HG02759 (cell line): ENCODE data around the gene MPRIP.
"Not testable (repeated sequence)": the region's sequence is repeated elsewhere in the genome, so short reads cannot be mapped to it uniquely, and the experiment has no call there.

Experiments
- ATAC-seq: cut with Tn5 transposase; IDR thresholded peaks from one replicate; pipeline ENCODE4 v1.9.1; 2021; ENCODE audit warnings: mild to moderate bottlenecking, moderate library complexity; ENCODE audit not compliant: unreplicated experiment

Gene MPRIP, protein sequence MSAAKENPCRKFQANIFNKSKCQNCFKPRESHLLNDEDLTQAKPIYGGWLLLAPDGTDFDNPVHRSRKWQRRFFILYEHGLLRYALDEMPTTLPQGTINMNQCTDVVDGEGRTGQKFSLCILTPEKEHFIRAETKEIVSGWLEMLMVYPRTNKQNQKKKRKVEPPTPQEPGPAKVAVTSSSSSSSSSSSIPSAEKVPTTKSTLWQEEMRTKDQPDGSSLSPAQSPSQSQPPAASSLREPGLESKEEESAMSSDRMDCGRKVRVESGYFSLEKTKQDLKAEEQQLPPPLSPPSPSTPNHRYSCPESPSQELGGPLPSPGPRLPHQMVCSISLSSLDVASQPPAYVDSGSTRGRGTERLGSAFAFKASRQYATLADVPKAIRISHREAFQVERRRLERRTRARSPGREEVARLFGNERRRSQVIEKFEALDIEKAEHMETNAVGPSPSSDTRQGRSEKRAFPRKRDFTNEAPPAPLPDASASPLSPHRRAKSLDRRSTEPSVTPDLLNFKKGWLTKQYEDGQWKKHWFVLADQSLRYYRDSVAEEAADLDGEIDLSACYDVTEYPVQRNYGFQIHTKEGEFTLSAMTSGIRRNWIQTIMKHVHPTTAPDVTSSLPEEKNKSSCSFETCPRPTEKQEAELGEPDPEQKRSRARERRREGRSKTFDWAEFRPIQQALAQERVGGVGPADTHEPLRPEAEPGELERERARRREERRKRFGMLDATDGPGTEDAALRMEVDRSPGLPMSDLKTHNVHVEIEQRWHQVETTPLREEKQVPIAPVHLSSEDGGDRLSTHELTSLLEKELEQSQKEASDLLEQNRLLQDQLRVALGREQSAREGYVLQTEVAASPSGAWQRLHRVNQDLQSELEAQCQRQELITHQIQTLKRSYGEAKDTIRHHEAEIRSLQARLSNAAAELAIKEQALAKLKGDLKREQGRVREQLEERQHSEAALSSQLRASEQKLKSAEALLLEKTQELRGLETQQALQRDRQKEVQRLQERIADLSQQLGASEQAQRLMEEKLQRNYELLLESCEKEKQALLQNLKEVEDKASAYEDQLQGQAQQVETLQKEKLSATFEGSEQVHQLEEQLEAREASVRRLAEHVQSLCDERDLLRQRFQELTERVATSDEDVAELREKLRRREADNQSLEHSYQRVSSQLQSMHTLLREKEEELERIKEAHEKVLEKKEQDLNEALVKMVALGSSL (N-terminal part only)

DNA sequence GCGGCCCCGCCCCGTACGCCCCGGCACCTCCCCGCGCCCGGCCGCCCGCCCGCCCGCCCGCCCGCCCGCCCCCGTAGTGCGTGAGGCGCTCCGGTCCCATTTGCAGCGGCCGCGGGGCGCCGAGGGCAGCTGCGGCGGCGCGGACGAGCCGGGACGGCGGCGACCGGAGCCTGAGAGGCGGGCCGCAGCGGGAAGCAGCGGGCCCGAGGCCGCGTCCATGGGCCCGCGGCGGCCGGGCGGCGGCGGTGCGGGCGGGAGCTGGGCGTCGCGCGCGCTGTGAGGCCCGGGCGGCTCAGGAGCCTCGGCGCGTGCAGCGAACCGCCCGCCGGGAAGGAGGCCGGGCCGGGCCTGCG is at the start of gene MPRIP:
Gene MPRIP (plus strand): TSS at position 74 of the 353 bp plus-strand sequence. CDS start 392 bp downstream, outside the sequence.
- no peak for ATAC-seq

DNA sequence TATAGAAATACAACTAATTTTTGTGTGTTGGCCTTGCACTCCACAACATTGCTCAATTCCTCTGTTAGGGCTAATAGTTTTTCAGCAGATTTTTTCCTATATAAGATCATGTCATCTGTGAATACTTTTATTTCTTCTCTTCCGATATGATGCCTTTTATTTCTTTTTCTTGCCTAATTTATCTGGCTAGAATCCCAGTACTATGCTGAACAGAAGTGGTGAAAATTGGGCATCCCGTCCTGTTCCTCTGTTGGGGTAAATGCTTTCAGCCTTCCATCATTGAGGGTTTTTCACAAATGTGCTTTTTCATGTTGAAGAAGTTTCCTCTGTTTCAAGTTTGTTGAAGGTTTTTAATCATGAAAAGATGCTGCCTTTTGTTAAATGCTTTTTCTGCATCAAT is 47.6 kb upstream of the MPRIP start:
- ATAC-seq: no peak

DNA sequence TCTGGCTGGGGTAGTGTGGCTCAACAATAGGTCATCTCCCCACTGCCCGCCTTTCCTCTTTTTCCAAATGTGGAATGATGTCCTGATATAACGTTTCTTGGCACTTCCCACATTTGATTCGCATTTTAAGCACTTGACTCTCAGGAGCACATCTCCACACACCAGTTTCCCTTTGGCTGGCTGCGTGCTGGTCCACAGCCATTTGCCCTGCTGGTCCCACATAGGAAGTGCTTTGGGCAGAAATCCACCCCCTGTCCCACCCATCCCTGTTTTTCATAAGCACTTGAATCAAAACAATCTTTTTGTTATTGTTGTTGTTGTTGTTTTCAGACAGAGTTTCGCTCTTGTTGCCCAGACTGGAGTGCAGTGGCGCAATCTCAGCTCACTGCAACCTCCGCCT is 46.3 kb upstream of the MPRIP start:
- no peak for ATAC-seq

DNA sequence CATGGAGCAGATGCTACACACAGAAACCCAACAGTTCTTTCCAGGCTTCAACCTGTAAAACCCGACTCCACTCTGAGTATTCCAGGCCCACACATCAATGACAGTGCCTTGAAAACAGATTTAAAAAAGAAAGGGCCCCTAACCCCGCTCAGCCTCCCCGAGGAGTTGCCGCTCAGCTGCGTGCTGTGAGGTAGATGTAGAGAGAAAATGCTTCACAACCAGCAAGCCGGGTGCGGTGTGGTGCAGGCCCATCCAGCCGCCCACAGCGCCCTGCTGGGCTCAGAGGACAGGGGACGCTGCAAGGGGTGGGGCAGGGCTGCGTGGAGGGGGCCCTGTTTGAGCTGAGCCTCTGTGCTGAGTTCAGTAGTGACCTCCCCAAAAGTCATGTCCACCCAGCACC is 45.5 kb upstream of the MPRIP start:
- ATAC-seq: not testable (repeated sequence)

DNA sequence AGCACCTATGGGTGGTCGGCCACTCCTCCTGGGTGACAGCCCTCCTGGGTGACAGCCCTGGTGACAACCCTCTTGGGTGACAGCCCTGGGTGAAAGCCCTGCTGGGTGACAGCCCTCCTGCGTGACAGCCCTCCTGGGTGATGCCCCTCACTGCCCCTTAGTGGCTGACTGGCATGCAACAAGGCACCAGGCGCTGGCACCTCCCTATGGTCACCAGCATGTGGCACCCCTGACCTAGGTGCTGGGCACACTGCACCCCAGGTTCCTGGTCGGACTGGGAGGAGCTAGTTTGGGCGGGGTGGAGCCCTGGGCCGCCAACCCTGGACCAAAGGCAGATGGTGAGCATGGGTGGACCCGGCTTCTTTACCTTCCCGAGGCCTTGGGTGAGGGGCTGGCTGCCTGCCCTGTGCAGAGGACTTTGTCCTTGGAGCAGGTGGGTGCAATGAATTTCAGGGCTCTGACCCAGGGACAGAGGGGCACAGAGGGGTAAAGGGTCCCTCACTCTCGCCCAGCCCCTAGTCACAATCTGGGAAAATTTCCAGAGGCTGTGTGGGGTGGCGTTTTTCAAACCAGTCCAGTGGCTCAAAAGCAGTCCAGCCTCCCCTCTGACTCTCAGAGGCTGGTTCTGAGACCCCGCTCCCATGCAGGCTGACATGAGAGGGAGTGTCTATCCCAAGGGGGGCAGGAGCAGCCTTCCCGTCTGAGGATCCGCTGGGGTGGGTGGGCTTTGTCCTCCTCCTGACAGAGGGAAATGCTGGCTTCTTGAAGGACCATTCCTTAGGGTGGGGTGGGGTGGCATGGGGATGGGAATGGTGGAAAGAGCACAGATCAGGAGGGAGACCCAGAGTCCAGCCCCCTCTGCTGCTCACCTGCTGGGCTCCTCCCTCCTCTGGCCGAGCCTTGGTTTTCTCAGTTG is 44.5 kb upstream of the MPRIP start:
- ATAC-seq: peak; percentile 67

DNA sequence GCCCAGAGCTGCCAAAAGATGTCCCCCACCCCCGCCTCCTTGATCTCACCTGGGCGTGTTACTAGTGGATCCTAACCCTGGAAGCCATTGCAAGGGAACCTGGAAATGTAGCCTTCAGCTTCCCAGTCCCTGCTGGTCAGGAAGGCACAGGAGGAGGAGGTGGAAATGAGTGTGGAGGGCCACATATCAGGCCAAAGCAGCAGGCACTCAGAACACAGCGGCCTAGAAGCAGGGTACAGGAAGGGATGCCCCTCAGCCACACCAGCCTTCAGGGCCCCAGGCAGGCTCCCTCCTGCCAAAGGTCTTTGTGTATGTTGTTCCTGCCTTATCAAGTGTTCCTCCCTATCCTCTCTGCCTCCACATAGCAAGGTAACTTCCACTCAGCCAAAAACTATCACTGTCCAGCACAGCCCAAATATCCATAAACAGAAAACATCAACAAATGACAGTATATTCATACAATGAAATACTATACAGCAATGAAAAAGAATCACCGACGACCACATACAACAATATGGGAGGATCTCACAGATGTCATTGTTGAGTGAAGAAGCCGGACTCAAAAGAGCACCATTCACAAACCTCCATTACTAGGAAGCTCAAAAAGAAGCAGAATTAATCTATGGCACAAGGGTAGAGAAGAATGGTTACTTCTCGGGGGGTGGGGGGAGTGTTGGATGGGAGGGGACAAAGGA is 42.2 kb upstream of the MPRIP start:
- no peak for ATAC-seq

DNA sequence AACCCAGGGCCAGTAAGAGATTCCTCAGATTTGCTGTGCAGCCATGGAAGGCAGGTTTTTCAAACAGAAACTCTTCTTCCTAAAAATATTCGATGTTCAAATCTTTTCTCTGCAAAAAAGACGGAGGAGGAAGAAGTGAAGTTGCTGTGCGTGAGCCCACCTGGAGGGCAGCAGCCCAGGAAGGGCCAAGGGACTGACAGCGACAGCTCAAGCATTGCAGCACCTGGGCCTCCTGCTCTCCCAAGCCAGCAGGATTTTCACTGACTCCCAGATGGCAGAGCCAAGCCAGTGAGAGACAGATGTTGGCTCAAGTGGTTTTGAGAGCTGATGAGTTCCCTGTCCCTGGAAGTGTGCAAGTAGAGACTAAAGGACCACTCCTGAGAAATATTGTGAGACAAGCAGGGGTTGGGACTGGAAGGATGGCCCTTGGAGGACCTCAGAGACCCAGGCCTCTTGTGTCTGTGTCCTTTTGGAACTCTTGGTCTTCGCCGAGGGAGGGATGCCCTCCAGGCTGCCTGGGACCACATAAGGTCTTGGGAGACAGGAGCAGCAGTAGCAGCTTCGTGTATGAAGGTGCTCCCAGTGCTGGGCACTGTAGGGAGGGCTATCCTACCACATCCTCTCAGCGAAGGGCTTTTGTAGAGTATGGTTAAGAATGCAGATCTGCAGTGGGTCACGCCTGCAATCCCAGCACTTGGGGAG is 41.0 kb upstream of the MPRIP start:
- no peak for ATAC-seq

DNA sequence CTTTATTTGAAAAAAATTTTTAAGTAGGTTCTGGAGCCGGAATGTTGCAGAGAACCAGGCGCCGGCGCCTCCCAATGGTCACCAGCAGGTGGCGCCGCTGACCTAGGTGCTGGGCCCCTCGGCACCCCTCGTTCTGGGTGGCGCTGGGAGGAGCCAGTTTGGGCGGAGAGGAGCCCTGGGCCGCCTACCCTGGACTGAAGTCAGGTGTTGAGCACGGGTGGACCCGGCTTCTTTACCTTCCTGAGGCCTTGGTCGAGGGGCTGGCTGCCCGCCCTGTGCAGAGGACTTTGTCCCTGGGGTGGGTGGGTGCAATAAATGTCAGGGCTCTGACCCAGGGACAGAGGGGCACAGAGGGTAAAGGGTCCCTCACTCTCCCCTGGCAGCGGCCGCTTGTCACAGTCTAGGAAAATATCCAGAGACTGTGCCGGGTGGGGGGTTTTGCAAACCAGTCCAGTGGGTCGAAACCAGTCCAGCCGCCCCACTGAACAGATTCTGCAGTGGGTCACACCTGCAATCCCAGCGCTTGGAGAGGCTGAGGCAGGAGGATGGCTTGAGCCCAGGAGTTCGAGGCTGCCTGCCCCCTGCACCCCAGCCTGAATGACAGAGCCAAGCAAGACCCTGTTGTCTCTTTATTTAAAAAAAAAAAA is 40.3 kb upstream of the MPRIP start:
- ATAC-seq: peak; percentile 82

DNA sequence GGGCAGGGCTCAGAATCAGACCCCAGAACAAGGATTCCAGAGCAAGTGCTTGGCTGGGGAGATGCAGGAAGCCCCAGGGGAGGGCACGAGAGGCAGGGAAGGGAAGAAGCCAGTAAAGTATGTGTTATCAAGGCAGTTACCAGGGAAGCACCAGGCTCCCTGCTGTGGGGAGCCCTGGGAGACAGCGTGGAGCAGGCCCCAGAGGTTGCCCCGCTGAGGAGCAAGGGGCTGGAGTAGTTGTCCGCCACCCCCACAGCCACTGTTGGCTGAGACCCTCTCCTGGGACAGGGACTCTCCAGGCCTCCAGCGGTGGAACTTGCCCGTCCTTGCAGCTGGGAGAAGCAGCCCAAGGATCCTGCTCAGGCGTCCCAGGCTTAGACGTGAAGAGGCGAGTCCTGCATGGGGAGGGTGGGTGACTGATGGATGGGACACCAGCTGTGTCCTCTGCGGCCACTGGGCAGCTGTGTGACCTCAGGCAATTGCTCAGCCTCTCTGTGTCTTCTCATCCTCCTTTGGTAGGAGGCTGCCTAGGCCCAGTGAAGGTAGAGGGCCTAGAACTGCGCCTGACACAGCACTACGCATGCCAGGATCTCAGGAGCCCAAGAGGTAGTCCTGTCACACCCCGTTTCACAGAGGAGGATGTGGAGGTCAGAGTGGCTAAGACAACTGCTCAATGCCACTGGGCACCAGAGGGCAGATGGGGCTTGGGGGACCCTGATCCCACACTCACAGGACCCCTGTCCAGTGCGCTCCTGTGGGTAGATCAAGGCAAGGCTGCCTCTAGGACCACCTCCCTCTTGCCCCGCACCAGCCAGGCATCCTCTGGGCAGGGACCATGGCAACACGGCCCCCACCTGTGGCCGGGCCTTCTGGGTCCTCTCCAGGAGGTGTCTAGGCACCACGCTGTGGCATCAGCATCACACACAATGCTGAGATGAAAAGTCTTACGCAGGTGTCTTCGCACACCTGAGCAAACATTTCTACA is 39.2 kb upstream of the MPRIP start:
- ATAC-seq: not testable (repeated sequence)

DNA sequence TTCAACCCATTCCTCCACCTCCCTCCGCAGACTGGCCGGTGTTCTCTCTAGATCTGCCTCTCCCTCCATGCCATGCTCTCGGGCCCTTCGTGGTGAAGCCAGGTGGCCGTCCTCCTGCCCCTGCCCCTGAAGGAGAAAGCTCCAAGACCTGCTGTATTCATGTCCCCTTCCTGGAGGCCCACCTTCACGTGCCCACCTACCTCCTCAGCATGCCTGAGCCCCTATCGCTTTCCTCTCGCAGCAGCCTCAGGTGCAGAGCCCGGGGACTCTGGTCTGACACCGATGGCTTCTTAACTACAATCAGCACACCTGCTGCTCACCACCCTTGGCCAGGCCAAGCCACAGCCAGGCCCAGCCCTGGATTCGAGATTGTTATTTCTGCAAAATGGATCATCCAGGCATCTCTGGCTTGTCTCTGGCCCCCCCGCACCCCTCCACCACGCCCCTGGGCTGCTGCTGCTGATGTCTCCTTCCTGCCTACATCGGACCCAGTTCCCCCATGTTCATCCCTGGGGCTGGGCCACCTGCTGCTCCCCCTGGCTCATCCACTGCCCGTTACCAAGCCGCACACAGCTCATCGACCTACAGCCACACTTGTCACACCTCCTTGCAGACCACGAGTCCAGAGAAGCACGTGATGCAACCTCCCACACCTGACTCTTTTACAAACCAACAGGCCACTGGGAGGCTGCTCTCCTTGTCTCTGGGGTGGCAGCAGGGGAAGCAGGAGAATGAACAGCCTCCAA is 37.8 kb upstream of the MPRIP start:
- ATAC-seq: no peak

DNA sequence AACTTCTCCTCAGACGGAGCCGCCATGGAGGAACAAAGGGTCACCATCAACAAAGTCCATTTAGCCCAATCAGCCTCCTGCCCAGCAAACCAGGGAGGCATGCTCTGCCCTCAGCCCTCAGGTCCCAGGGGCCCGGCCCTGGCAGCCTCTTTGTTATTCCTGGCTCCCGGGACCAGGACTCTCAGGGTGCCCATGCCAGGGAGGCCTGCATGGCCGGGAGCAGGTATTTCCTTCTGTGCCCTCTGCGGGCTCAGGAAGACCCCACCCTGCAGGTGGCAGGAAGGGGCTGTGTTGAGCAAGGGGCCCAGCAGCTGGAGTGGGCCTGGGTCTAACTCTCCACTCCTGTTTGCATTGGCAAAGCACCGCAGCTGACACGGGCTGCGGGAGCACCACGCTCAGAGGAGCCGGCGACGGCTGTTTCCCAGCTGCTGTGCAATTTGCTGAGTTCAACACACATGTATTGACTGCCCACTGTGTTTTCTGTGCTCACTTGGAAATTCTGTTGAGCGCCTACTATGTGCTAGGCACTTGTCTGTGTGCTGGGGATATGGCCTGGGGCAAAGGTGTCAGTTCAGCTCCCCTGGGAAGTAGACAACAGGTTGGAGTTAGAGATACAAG is 37.2 kb upstream of the MPRIP start:
- not testable (repeated sequence) for ATAC-seq

DNA sequence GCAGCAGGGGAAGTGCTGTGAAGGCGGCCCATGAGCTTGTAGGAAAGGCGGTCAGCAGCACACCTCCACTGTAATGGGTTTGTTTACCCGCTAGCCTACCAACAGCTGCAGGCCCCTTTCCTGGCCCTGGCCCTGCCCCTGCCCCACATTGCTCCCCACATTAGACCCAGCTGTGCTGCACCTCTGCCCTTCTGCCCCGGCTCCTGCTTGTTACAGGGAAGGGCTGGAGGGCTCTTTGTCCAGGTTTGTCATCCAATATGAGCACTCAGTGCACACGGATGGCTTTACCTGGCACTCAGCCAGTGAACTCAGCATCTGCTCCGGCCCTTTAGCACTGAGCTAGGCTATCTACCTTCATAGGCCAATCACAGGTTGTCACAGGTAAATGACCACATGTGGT is 34.4 kb upstream of the MPRIP start:
- ATAC-seq: not testable (repeated sequence)

DNA sequence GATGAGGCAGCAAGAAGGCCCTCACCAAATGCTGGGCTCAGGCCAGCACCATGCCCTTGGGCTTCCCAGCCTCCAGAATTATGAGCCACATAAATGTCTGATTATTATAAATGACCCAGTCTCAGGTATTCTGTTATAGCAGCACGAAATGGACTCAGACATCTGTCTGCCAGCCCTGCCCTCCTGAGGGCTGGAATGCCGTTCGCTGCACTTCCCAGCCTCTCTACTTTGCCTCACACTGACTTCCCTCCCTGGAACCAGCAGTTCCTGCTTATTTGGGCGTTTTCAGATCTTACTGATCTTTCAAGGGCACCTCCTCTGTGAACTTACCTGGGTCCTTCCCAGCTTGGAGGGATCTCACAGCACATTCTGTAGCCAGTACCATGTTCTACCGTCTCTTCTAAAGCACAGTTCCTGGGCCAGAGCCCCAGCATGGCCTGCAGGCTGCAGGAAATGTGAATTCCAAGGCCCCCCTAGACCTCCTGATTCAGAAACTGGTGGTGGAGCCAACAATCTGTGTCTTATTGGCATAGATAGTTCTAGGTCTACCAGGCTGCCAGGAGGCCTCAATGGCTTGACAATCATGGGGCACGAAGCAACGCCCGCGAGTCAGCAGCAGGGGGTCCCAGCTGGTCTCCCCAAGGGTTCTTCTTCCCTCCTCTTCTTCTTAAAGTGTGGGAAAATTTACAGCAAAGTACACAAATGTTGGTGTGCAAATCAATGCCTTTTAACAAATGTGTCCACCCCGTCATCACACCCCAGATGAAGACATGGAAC is 33.4 kb upstream of the MPRIP start:
- not testable (repeated sequence) for ATAC-seq

DNA sequence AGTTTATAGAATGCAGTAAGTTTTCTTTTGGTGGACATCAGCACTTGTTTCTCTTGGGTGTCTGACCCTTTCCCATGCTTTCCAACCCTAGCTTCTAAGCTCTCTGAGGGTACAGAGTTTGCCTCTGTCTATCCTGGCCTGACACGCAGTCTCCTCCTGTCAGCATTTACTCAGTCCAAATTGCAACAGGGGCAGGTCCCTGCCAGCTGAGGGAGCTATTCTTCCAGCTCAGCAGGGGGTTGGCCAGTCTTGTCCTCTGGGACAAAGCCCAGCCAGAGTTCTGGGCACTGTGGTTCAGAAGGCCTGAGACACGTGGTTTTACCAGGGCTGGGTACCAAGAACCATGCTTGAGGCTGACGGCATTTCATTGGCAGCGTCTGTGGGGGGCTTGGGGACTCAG is 32.3 kb upstream of the MPRIP start:
- not testable (repeated sequence) for ATAC-seq

DNA sequence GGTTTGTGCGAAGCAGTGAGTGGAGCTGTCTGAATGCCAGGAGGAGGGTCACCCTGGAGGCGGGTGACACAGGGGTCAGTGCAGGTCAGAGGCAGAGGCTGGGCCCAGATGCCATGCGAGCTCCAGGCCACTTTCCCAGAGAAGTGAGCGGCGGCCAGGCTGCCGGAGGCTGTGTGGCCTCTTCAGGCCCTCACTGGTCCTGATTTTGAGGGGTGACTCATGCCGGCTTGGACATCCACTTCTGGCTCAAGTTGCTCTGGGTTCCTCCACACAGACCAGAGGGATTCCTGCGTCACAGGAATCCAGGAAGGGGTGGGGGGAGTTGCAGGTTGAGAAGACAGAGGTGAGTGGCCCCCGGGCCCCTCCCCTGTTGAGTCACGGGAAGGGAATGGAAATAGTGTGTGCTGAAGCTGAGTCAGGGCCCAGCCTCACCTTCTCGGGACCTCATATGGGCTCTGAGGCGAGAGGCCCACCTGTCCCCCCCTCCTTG is 31.7 kb upstream of the MPRIP start:
- ATAC-seq: not testable (repeated sequence)
